ENCODE results near the gene ZRANB1.

The ZRANB1 gene

GRCh38 chr10:125026974-125027735 is 85.2 kb downstream of the ZRANB1 start:
- H3K4me3 ChIP-seq (ENCODE audit: low read length) = no peak overlapping the region
- H3K4me1 ChIP-seq (ENCODE audit: control insufficient read depth, low read depth, low read length) = peaks cover 3% of the 10 kb centered on the region
- H3K9me3 ChIP-seq (ENCODE audit: control insufficient read depth, low read depth, low read length) = no peaks in the 10 kb centered on the region
- peaks cover 19% of the 10 kb centered on the region for H3K36me3 ChIP-seq (ENCODE audit: control insufficient read depth, low read depth, low read length)
- no peak overlapping the region for H3K27ac ChIP-seq (ENCODE audit: low read length)
- H3K9ac ChIP-seq (ENCODE audit: low read length) = no peak overlapping the region
- H3K27me3 ChIP-seq (ENCODE audit: control insufficient read depth, insufficient read depth, low read length) = no peaks in the 10 kb centered on the region

- H3K9ac ChIP-seq (ENCODE audit: low read length) = no peak overlapping the region
- no peak overlapping the region for H3K27ac ChIP-seq (ENCODE audit: low read length)
- no peak overlapping the region for H3K4me3 ChIP-seq (ENCODE audit: low read length)
- H3K9me3 ChIP-seq (ENCODE audit: control insufficient read depth, low read depth, low read length) = no peaks in the 10 kb centered on the region
- H3K36me3 ChIP-seq (ENCODE audit: control insufficient read depth, low read depth, low read length) = peaks cover 12% of the 10 kb centered on the region
- no peaks in the 10 kb centered on the region for H3K27me3 ChIP-seq (ENCODE audit: control insufficient read depth, insufficient read depth, low read length)
- peaks cover 3% of the 10 kb centered on the region for H3K4me1 ChIP-seq (ENCODE audit: control insufficient read depth, low read depth, low read length)
These were observed 86.2 kb downstream of the ZRANB1 start for GRCh38 chr10:125027871-125028869.

DNA sequence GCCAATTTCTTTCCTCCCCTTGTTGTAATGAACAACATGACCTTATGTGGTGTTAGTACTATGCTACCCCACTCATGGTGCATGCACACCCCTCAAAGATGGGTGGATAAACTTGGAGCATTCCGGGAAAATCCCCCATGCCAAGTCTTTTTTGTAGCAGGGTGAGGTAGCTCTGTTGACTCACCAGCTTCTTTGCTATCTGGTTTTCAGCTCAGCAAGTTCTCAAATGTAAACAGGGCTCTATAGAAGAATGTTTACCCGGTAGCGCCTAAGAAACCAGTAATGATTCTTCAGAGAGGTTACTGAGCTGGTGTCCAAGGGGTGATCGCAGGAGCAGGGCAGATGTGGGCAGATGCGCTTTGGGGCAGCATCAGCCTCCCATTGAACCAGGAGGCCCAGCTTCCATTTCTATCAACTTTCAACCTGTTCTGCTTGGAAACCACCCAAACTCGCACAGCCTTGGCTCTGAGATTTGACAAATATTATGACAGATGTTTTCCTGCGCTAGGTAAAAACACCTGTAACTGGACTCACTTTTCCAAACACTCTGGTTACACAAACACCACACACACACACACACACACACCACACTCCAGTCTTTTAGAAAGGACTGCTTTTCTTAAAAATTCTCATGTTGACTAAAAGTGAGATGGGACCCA is 87.8 kb downstream of the ZRANB1 start:
- H3K4me1 ChIP-seq (ENCODE audit: control insufficient read depth, low read depth, low read length) = peaks cover 3% of the 10 kb centered on the region
- no peaks in the 10 kb centered on the region for H3K9me3 ChIP-seq (ENCODE audit: control insufficient read depth, low read depth, low read length)
- no peak overlapping the region for H3K27ac ChIP-seq (ENCODE audit: low read length)
- no peaks in the 10 kb centered on the region for H3K27me3 ChIP-seq (ENCODE audit: control insufficient read depth, insufficient read depth, low read length)
- H3K36me3 ChIP-seq (ENCODE audit: control insufficient read depth, low read depth, low read length) = peaks cover 4% of the 10 kb centered on the region
- H3K9ac ChIP-seq (ENCODE audit: low read length) = no peak overlapping the region
- no peak overlapping the region for H3K4me3 ChIP-seq (ENCODE audit: low read length)

GRCh38 chr10:125030567-125031197 is 88.8 kb downstream of the ZRANB1 start:
- H3K27me3 ChIP-seq (ENCODE audit: control insufficient read depth, insufficient read depth, low read length) = no peaks in the 10 kb centered on the region
- no peak overlapping the region for H3K9ac ChIP-seq (ENCODE audit: low read length)
- H3K27ac ChIP-seq (ENCODE audit: low read length) = no peak overlapping the region
- no peaks in the 10 kb centered on the region for H3K9me3 ChIP-seq (ENCODE audit: control insufficient read depth, low read depth, low read length)
- H3K4me1 ChIP-seq (ENCODE audit: control insufficient read depth, low read depth, low read length) = peaks cover 3% of the 10 kb centered on the region
- H3K36me3 ChIP-seq (ENCODE audit: control insufficient read depth, low read depth, low read length) = peaks cover 9% of the 10 kb centered on the region
- H3K4me3 ChIP-seq (ENCODE audit: low read length) = no peak overlapping the region

- no peak overlapping the region for H3K9ac ChIP-seq (ENCODE audit: low read length)
- no peak overlapping the region for H3K27ac ChIP-seq (ENCODE audit: low read length)
- no peak overlapping the region for H3K4me3 ChIP-seq (ENCODE audit: low read length)
- peaks cover 24% of the 10 kb centered on the region for H3K36me3 ChIP-seq (ENCODE audit: control insufficient read depth, low read depth, low read length)
- H3K9me3 ChIP-seq (ENCODE audit: control insufficient read depth, low read depth, low read length) = no peaks in the 10 kb centered on the region
- no peaks in the 10 kb centered on the region for H3K27me3 ChIP-seq (ENCODE audit: control insufficient read depth, insufficient read depth, low read length)
- peaks cover 11% of the 10 kb centered on the region for H3K4me1 ChIP-seq (ENCODE audit: control insufficient read depth, low read depth, low read length)
These were observed 90.6 kb downstream of the ZRANB1 start for GRCh38 chr10:125032474-125033020.

DNA sequence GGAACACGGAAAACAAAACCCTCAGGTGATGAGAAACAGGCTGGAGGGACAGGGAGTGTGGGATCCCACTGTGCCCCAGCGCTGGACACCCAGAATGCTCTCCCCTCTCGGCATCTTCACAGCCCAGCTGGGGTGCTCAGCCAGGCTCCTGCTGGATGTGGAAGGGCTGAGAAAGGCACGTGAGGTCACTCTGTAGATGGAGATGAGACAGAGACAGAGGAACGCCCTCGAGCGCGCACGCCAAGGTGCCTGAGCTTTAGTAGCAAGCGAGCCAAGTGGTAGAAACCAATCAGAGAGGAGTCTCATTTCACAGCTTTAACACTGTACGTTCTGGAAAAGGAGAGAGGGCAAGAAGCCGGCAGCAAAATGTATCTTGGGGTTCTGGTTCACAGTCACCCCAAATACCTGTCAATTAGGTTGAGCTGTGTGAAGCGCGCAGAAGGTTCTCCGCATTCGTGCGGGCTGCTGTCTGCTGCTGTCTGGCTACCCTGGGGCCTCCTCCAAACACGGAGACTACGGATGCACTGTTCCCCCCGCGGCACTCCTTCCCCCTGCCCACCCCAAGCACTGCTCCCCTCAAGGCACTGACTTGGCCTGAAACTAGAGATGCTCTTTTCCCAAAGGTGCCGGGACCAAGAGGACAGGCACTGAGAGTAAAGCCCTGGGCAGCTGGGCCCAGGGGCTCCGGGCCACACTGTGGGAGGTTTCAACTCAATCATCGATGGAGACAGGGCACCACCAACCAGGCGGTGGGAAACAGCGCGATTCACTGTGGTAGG is 91.4 kb downstream of the ZRANB1 start:
- no peak overlapping the region for H3K4me3 ChIP-seq (ENCODE audit: low read length)
- H3K27me3 ChIP-seq (ENCODE audit: control insufficient read depth, insufficient read depth, low read length) = no peaks in the 10 kb centered on the region
- H3K4me1 ChIP-seq (ENCODE audit: control insufficient read depth, low read depth, low read length) = peaks cover 15% of the 10 kb centered on the region
- no peak overlapping the region for H3K9ac ChIP-seq (ENCODE audit: low read length)
- H3K27ac ChIP-seq (ENCODE audit: low read length) = no peak overlapping the region
- peaks cover 22% of the 10 kb centered on the region for H3K36me3 ChIP-seq (ENCODE audit: control insufficient read depth, low read depth, low read length)
- H3K9me3 ChIP-seq (ENCODE audit: control insufficient read depth, low read depth, low read length) = no peaks in the 10 kb centered on the region

DNA sequence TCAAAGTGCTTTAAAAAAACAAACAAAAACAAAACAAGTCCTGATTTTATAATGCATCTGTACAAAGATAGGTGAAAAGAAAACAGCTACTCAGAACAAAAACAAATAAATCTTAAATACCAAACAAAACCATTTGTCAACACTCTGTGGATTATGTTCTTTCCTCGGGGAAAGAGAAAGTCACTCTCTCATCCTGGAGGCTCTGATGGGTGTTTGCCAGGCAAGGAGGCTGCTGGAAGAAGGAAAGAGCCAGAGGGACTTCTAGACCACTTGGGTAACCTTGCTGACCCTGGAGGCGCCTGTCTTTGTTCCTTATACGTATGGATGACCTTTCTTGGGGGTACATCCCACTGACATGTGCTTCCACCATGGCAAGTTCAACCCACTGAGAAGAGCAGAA is 92.8 kb downstream of the ZRANB1 start:
- peaks cover 22% of the 10 kb centered on the region for H3K36me3 ChIP-seq (ENCODE audit: control insufficient read depth, low read depth, low read length)
- H3K4me1 ChIP-seq (ENCODE audit: control insufficient read depth, low read depth, low read length) = peaks cover 21% of the 10 kb centered on the region
- H3K4me3 ChIP-seq (ENCODE audit: low read length) = no peak overlapping the region
- H3K27me3 ChIP-seq (ENCODE audit: control insufficient read depth, insufficient read depth, low read length) = no peaks in the 10 kb centered on the region
- no peaks in the 10 kb centered on the region for H3K9me3 ChIP-seq (ENCODE audit: control insufficient read depth, low read depth, low read length)
- H3K27ac ChIP-seq (ENCODE audit: low read length) = no peak overlapping the region
- H3K9ac ChIP-seq (ENCODE audit: low read length) = no peak overlapping the region

DNA sequence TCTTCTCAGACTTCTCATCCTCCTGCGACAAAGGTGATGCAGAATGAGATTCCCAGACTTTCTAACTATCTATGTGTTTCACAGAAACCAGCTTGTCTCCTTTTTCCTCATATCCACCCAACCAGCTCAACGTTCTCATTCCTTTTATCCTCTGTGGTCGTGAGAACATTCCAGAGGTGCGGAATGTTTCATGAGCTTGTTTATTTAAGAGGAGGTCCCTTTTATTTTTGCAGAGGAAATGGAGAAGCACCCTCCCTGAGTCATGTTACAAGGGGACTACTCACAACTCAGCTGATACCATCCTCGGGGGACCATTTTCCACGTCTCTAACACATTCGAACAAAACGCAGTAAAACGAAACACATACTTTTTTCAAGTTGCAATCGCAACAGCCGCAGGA is 93.2 kb downstream of the ZRANB1 start:
- Histone ChIP-seq H3K9ac (ENCODE audit: low read length) (no peak overlapping the region), H3K9me3 (ENCODE audit: control insufficient read depth, low read depth, low read length) (no peaks in the 10 kb centered on the region), H3K36me3 (ENCODE audit: control insufficient read depth, low read depth, low read length) (peaks cover 22% of the 10 kb centered on the region), H3K27me3 (ENCODE audit: control insufficient read depth, insufficient read depth, low read length) (no peaks in the 10 kb centered on the region), H3K4me3 (ENCODE audit: low read length) (no peak overlapping the region), H3K27ac (ENCODE audit: low read length) (no peak overlapping the region), H3K4me1 (ENCODE audit: control insufficient read depth, low read depth, low read length) (peaks cover 23% of the 10 kb centered on the region)

- Histone ChIP-seq H3K36me3 (ENCODE audit: control insufficient read depth, low read depth, low read length) (peaks cover 22% of the 10 kb centered on the region), H3K27ac (ENCODE audit: low read length) (no peak overlapping the region)
These were observed 93.8 kb downstream of the ZRANB1 start for GRCh38 chr10:125035588-125036295.

More at GRCh38 chr10:125035588-125036295, 93.8 kb downstream of the ZRANB1 start:
- Histone ChIP-seq H3K9ac (ENCODE audit: low read length) (no peak overlapping the region), H3K4me3 (ENCODE audit: low read length) (no peak overlapping the region), H3K9me3 (ENCODE audit: control insufficient read depth, low read depth, low read length) (no peaks in the 10 kb centered on the region), H3K4me1 (ENCODE audit: control insufficient read depth, low read depth, low read length) (peaks cover 24% of the 10 kb centered on the region), H3K27me3 (ENCODE audit: control insufficient read depth, insufficient read depth, low read length) (no peaks in the 10 kb centered on the region)

Data from iPS-18a (cell line).